Activated CD8-positive, alpha-beta memory T cell treated with anti-CD3 and anti-CD28 coated beads for 36 hours (primary cell): ENCODE data around the gene GMDS. TPM values are rescaled to one million over a fixed set of nuclear protein-coding genes. Genes with fewer than 3 reads are reported as not detected.
"Not testable (repeated sequence)": the region's sequence is repeated elsewhere in the genome, so short reads cannot be mapped to it uniquely, and the experiment has no call there.

Source experiments
- CTCF ChIA-PET: fragments of 350-600 bp; sonication (Branson Sonifier 250); formaldehyde crosslinking; loops from one replicate; lab custom pipeline; 2021; ENCODE audit warnings: antibody characterized with exemption; lab: Charles Lee
- POLR2A ChIA-PET: fragments of 350-600 bp; sonication (Branson Sonifier 250); formaldehyde crosslinking; loops from one replicate; lab custom pipeline; 2021; ENCODE audit warnings: antibody characterized with exemption; lab: Charles Lee
- total RNA-seq, 2 experiments: library from RNA; stranded (reverse); gene quantifications; one replicate each; pipeline ENCODE4 v1.2.3, GENCODE V29; 2021

Gene GMDS
- total RNA-seq, 2 experiments from 2014 or later = 36.0 to 37.1 TPM

- ChIA-PET POLR2A (no interaction called here), CTCF (no interaction called here)
Measured at GRCh38 chr6:1869308-1869707, 376.1 kb downstream of the GMDS start.

GRCh38 chr6:1868561-1869261 is 376.7 kb downstream of the GMDS start:
- POLR2A ChIA-PET = no interaction called here
- CTCF ChIA-PET = no interaction called here

GRCh38 chr6:1867197-1867596 is 378.2 kb downstream of the GMDS start:
- POLR2A ChIA-PET = no interaction called here
- CTCF ChIA-PET = no interaction called here

GRCh38 chr6:1865585-1865984 is 379.8 kb downstream of the GMDS start:
- CTCF ChIA-PET = no interaction called here
- POLR2A ChIA-PET = no interaction called here

GRCh38 chr6:1864496-1864895 is 380.9 kb downstream of the GMDS start:
- CTCF ChIA-PET = no interaction called here
- POLR2A ChIA-PET = no interaction called here

- CTCF ChIA-PET = interaction anchor here (0.6 kb wide), 1 partner anchor 1334 kb away, joined by 3 read pairs; no protein-coding TSS in a partner anchor
- POLR2A ChIA-PET = no interaction called here
Measured at GRCh38 chr6:1862411-1862810, 383.0 kb downstream of the GMDS start.

GRCh38 chr6:1860756-1861348 is 384.6 kb downstream of the GMDS start:
- CTCF ChIA-PET = no interaction called here
- POLR2A ChIA-PET = no interaction called here

GRCh38 chr6:1858859-1859258 is 386.5 kb downstream of the GMDS start:
- POLR2A ChIA-PET = no interaction called here
- CTCF ChIA-PET = no interaction called here

- POLR2A ChIA-PET = no interaction called here
- CTCF ChIA-PET = no interaction called here
Measured at GRCh38 chr6:1858196-1858595, 387.2 kb downstream of the GMDS start.

GRCh38 chr6:1856381-1856780 is 389.0 kb downstream of the GMDS start:
- ChIA-PET CTCF (no interaction called here), POLR2A (no interaction called here)

GRCh38 chr6:1855890-1856289 is 389.5 kb downstream of the GMDS start:
- ChIA-PET CTCF (no interaction called here), POLR2A (no interaction called here)

GRCh38 chr6:1854296-1854695 is 391.1 kb downstream of the GMDS start:
- ChIA-PET CTCF (no interaction called here), POLR2A (no interaction called here)

- ChIA-PET POLR2A (no interaction called here), CTCF (no interaction called here)
Measured at GRCh38 chr6:1853761-1854160, 391.6 kb downstream of the GMDS start.

- CTCF ChIA-PET = no interaction called here
- POLR2A ChIA-PET = no interaction called here
Measured at GRCh38 chr6:1851681-1852456, 393.5 kb downstream of the GMDS start.

- POLR2A ChIA-PET = no interaction called here
- CTCF ChIA-PET = no interaction called here
Measured at GRCh38 chr6:1850840-1851157, 394.6 kb downstream of the GMDS start.

- ChIA-PET POLR2A (no interaction called here), CTCF (no interaction called here)
Measured at GRCh38 chr6:1850121-1850839, 395.1 kb downstream of the GMDS start.

- CTCF ChIA-PET = no interaction called here
- POLR2A ChIA-PET = no interaction called here
Measured at GRCh38 chr6:1849691-1850090, 395.7 kb downstream of the GMDS start.

GRCh38 chr6:1848752-1849151 is 396.7 kb downstream of the GMDS start:
- CTCF ChIA-PET = no interaction called here
- POLR2A ChIA-PET = no interaction called here

GRCh38 chr6:1846611-1847010 is 398.8 kb downstream of the GMDS start:
- ChIA-PET CTCF (no interaction called here), POLR2A (no interaction called here)

GRCh38 chr6:1845543-1845942 is 399.9 kb downstream of the GMDS start:
- POLR2A ChIA-PET, CTCF ChIA-PET: not testable (repeated sequence)
